Right lobe of liver (tissue), 4 donors: Measurements from ENCODE around the gene ST7.

Experiments used
- POLR2A ChIP-seq: fragments of 450-650 bp; IDR thresholded peaks from one replicate; pipeline ENCODE4 v1.6.1; 2017; ENCODE audit warnings: antibody characterized with exemption, mild to moderate bottlenecking
- TF ChIP-seq, protein P1 (sequence below), 4 donors: fragments of 200-600 bp in 3 of 4; fragments of 450-650 bp in 1 of 4; IDR thresholded peaks; one replicate each; pipeline versions ENCODE4 v1.5.1 to v1.8.0; 2016 to 2022; ENCODE audit warnings: antibody characterized with exemption in 4 of 4, mild to moderate bottlenecking in 2 of 4
- donor health status: DM: no; HTN: no; CAD: no.
- donor health status: DM: no; HTN: no; CAD: no.
- donor health status: DM: no; HTN: yes; CAD: no.

DNA sequence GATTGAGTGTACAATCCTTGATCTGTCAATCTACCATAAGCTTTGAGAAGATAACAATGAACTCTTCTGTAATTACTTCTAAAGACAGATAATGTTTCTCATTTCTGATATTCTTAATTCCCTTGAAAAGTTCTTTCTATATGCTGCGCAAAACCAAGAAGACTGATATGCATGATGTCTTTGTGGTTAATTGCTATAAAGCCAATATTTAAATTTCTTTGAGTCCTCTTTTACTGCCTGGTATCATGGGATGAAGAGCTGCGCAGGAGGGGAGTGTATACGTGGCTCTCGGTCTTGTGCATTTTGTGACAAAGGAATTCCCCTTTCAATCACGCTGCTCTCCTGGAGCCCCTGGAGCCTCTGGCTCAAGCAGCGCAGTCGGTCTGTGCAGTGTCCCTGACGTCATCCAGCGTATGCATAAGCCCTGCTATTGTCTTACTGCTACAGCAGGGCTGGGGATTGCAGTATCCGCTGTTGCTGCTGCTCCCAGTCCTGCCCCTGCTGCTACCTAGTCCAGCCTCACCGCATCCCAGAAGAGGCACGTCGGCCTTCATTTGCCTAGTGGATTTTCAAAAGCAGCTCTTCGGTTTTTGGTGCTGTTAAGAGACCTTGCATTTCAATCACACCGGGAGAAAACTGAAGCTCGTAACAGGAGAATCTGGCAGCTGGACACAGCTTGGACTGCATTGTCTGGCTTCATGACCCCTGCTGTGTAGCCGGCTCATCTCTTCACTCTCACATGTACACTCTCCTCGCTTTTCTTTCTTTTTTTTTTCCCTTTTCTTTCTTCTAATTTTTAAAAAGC is 66.7 kb downstream of the ST7 start:
- TF ChIP-seq POLR2A: no peak
- TF ChIP-seq, protein P1, sequence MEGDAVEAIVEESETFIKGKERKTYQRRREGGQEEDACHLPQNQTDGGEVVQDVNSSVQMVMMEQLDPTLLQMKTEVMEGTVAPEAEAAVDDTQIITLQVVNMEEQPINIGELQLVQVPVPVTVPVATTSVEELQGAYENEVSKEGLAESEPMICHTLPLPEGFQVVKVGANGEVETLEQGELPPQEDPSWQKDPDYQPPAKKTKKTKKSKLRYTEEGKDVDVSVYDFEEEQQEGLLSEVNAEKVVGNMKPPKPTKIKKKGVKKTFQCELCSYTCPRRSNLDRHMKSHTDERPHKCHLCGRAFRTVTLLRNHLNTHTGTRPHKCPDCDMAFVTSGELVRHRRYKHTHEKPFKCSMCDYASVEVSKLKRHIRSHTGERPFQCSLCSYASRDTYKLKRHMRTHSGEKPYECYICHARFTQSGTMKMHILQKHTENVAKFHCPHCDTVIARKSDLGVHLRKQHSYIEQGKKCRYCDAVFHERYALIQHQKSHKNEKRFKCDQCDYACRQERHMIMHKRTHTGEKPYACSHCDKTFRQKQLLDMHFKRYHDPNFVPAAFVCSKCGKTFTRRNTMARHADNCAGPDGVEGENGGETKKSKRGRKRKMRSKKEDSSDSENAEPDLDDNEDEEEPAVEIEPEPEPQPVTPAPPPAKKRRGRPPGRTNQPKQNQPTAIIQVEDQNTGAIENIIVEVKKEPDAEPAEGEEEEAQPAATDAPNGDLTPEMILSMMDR (IDR thresholded peaks at IDR 0.05): no peak
